Pancreas (tissue), 10 donors: ENCODE data around the gene SH2B3. TPM values are rescaled to one million over a fixed set of nuclear protein-coding genes. Genes with fewer than 3 reads are reported as not detected.
"Not testable (repeated sequence)": the region's sequence is repeated elsewhere in the genome, so short reads cannot be mapped to it uniquely, and the experiment has no call there.

Source experiments
- ATAC-seq, 4 donors: fragments of 200-7000 bp; cut with Tn5 transposase; one replicate each; pipeline versions ENCODE4 v1.8.0 to v1.9.1; 2020; ENCODE audit warnings: mild to moderate bottlenecking in 4 of 4, moderate library complexity in 4 of 4
- DNase-seq, 6 donors: peaks; one replicate each; pipeline ENCODE4 v3.0.0-alpha.2; 2020
- FAIRE-seq: peaks from 2 replicates; lab custom pipeline; 2012; peaks lifted over from hg19 to GRCh38; lab: Jason Lieb, UNC
- H3K27ac ChIP-seq, 4 donors: fragments of 200-600 bp; sonication (generic); 1 replicate in 3 of 4; 2 replicates in 1 of 4; pipeline versions ENCODE4 v1.5.0 to v1.8.0; 2020
- H3K27me3 ChIP-seq, 4 donors: fragments of 200-600 bp; one replicate each; pipeline ENCODE4 v1.8.0; 2021
- H3K36me3 ChIP-seq, 3 donors: fragments of 200-600 bp; sonication (generic) in 1 of 3; one replicate each; pipeline versions ENCODE4 v1.5.0 to v1.8.0; 2020 to 2021
- H3K4me1 ChIP-seq, 3 donors: fragments of 200-600 bp; one replicate each; pipeline ENCODE4 v1.8.0; 2021
- H3K4me3 ChIP-seq, 4 donors: fragments of 200-600 bp; sonication (generic) in 2 of 4; one replicate each; pipeline versions ENCODE4 v1.5.0 to v1.8.0; 2020 to 2021
- H3K9me3 ChIP-seq, 4 donors: fragments of 200-600 bp; one replicate each; pipeline ENCODE4 v1.8.0; 2021
- WGBS, 2 donors: extraction: QIAGEN DNeasy Blood & Tissue Kit; methylation state at CpG; one replicate each; pipeline ENCODE4 v1.1.7; 2013; 5-methylcytosine and 5-hydroxymethylcytosine counted together
- intact Hi-C, 3 donors: fragments of 100-400 bp; cut with DNase I; formaldehyde crosslinking; loops; one replicate each; pipeline versions ENCODE4 v1.11.1 to v1.14.2; 2022
- polyA plus RNA-seq, 2 donors: library from polyadenylated mRNA; stranded (reverse); fragments of 200-250 nt; gene quantifications; one replicate each; pipeline ENCODE4 v1.2.3, GENCODE V29; 2013
- total RNA-seq, 6 donors: library from RNA; stranded (reverse); fragmentation: NEBNext Ultra II Directional in 4 of 6; extraction: Animal tissue kit (Norgen Biotek cat#: 25700) in 4 of 6; gene quantifications; one replicate each; pipeline versions ENCODE4 v1.2.1 to v1.2.4, GENCODE V29; 2021 to 2023
- TF ChIP-seq, protein P1 (sequence below), 4 donors: fragments of 200-600 bp; sonication (generic) in 3 of 4; IDR thresholded peaks; one replicate each; pipeline versions ENCODE4 v1.5.0 to v1.8.0; 2021; ENCODE audit warnings: antibody characterized with exemption in 4 of 4
- donor health status: healthy with polysubstance abuse.
- donor health status: DM: no; HTN: no; CAD: no; lungs with moderate emphysema.
- donor health status: DM: no; HTN: no; CAD: no.
- donor health status: control.
- donor health status: control.
- donor health status: Bipolar disorder and iron deficiency.
- donor health status: DM: yes; HTN: yes; CAD: no.
- donor health status: DM: no; HTN: no; CAD: no.
- donor health status: DM: no; HTN: no; CAD: no.
- donor health status: DM: yes; HTN: yes; CAD: no.

SH2B3 gene
- total and polyA plus RNA-seq, 8 donors, result 2.8 to 15.0 (median 6.5) TPM

DNA sequence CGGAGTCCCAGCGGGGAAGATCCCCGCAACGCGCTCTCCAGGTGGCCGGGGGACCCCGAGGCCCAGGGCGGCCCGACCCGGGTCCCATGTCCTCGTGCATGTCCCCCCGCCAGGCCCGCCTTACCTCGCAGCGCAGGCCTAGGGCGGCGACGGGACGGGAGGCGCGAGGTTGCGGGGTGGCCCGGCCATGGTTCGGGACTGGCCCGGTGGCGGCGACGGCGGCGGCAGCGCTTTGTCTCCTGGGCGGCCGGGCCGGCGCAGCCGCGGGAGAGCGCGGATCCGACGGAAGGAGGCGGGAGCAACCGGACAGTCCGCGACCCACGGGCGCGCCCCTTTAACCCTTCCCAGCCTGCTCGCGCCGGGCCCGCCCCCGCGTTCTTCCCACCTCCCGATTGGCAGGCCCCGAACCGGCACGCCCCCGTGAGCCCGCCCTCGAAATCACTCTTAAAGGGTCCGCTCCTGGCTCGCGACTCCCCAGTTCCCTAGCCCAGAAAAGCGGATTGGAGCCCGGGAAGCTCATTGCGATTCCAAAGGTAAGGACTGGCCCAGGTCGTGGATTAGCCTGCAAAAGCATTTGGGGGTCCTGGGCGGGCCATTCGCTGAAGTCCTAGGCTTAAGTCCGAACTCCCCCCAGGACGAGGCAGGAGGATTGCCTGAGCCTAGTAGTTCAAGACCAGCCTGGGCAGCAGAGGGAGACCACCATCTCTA lies 36.8 kb upstream of the SH2B3 start, which contains the start of gene PHETA1:
TSS of gene PHETA1 (minus strand) at position 308 of the 708 bp plus-strand sequence. CDS start 5,668 bp downstream, outside the sequence.
- TF ChIP-seq, protein P1, sequence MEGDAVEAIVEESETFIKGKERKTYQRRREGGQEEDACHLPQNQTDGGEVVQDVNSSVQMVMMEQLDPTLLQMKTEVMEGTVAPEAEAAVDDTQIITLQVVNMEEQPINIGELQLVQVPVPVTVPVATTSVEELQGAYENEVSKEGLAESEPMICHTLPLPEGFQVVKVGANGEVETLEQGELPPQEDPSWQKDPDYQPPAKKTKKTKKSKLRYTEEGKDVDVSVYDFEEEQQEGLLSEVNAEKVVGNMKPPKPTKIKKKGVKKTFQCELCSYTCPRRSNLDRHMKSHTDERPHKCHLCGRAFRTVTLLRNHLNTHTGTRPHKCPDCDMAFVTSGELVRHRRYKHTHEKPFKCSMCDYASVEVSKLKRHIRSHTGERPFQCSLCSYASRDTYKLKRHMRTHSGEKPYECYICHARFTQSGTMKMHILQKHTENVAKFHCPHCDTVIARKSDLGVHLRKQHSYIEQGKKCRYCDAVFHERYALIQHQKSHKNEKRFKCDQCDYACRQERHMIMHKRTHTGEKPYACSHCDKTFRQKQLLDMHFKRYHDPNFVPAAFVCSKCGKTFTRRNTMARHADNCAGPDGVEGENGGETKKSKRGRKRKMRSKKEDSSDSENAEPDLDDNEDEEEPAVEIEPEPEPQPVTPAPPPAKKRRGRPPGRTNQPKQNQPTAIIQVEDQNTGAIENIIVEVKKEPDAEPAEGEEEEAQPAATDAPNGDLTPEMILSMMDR (IDR thresholded peaks at IDR 0.05), result no peak

DNA sequence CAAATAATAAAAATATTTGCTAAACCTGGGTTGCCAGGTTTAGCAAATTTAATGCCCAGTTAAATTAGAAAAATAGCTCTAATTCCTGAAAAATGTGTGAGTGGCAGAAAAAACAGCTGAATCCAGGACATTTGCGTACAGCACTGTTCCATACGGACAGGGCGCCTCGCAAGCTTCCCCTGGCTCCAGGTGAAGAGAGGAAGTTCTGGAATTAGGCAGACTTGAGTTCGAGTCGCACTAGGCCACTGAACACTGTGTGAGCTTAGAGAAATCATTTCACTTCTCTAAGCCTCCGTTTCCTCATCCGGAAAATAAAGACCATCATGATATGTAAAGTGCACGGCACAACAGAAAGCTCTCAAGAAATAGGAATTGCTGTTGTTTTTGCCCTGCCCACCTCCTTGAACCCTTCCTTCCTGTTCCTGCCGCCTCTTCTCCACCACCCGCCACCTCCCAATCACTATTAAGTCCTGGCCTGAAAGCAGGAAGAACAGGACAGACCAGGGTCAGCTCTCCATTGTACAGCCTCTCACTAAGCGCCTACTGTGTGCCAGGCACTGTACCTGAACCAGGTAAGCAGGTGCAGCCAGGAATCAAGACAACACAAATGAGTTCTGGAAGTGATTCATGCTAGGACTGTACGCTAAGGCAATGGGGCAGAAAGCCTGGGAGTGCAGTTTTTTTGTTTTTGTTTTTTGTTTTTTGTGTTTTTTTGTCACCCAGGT lies 36.1 kb upstream of the SH2B3 start:
- Histone ChIP-seq H3K27ac (no peak overlapping the region), H3K36me3 (no peaks in the 10 kb centered on the region), H3K9me3 (no peaks in the 10 kb centered on the region), H3K4me1 (peaks cover 4 to 20% (median 9%) of the 10 kb centered on the region in 3 donors), H3K27me3 (no peaks in the 10 kb centered on the region), H3K4me3 (peak overlapping the region; percentile 78 to 99 (median 90))
- no peak for DNase-seq
- TF ChIP-seq, protein P1 (IDR thresholded peaks at IDR 0.05), result no peak
- ATAC-seq, result no peak
- intact Hi-C loops, result no loop called here
- WGBS, 2 donors, result 37 to 57% methylated on average over 13 of the region's 13 CpGs
- no peak for FAIRE-seq

More for the DNA sequence above, 36.8 kb upstream of the SH2B3 start, which contains the start of gene PHETA1:
- H3K36me3 ChIP-seq, result no peaks in the 10 kb centered on the region
- peak within 1 kb of the TSS; percentile 78 to 99 (median 90) for H3K4me3 ChIP-seq
- H3K27ac ChIP-seq, result peak within 1 kb of the TSS; percentile 67 to 76 (median 74)
- H3K9me3 ChIP-seq, result no peaks in the 10 kb centered on the region
- 0 to 1% methylated on average over 38 to 72 of the region's 72 CpGs for WGBS, 2 donors
- ATAC-seq (peak; percentile 85 to 94 (median 90)), FAIRE-seq (no peak), DNase-seq (peak; percentile 94 to 97 (median 96))
- H3K27me3 ChIP-seq, result no peaks in the 10 kb centered on the region
- H3K4me1 ChIP-seq, result peaks cover 4 to 24% (median 9%) of the 10 kb centered on the region in 3 donors
- intact Hi-C loops, result no loop called here

DNA sequence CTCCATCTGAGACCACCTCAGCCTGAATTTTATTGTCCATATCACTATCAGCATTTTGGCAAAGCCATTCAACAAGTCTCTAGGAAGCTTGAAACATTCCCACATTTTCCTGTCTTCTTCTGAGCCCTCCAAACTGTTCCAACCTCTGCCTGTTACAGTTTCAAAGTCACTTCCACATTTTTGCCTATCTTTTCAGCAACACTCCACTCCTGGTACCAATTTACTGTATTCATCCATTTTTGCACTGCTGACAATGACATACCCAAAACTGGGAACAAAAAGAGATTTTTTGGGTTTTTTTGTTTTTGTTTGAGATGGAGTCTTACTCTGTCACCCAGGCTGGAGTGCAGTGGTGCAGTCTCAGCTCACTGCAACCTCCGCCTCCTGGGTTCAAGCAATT lies 32.5 kb upstream of the SH2B3 start:
- H3K27ac ChIP-seq, H3K4me1 ChIP-seq, H3K4me3 ChIP-seq, H3K27me3 ChIP-seq, H3K36me3 ChIP-seq, H3K9me3 ChIP-seq, DNase-seq, FAIRE-seq, intact Hi-C loops, ATAC-seq: not testable (repeated sequence)
- 93 to 100% methylated on average over 1 of the region's 1 CpG for WGBS, 2 donors

DNA sequence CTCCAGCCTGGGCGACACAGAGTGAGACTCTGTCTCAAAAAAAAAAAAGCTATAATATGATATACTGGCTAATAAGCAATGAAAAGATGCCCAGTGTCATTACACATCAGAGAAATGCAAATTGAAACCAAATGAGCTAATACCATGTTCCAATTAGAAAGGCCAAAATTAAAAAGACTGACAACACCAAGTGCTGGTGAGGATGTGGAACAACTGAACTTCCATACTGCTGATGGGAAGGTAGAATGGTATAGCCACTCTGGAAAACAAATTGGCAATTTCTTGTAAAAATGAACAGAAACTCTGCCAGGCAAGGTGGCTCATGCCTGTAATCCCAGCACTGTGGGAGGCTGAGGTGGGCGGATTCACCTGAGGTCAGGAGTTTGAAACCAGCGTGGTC lies 28.3 kb upstream of the SH2B3 start:
- intact Hi-C loops, result no loop called here
- Histone ChIP-seq H3K4me1 (no peaks in the 10 kb centered on the region), H3K27ac (no peak overlapping the region), H3K36me3 (no peaks in the 10 kb centered on the region), H3K4me3 (no peak overlapping the region), H3K9me3 (no peaks in the 10 kb centered on the region), H3K27me3 (no peaks in the 10 kb centered on the region)
- TF ChIP-seq, protein P1 (IDR thresholded peaks at IDR 0.05), result no peak
- FAIRE-seq (no peak), DNase-seq (no peak), ATAC-seq (no peak)
- WGBS, 2 donors, result 93 to 97% methylated on average over 3 of the region's 3 CpGs

DNA sequence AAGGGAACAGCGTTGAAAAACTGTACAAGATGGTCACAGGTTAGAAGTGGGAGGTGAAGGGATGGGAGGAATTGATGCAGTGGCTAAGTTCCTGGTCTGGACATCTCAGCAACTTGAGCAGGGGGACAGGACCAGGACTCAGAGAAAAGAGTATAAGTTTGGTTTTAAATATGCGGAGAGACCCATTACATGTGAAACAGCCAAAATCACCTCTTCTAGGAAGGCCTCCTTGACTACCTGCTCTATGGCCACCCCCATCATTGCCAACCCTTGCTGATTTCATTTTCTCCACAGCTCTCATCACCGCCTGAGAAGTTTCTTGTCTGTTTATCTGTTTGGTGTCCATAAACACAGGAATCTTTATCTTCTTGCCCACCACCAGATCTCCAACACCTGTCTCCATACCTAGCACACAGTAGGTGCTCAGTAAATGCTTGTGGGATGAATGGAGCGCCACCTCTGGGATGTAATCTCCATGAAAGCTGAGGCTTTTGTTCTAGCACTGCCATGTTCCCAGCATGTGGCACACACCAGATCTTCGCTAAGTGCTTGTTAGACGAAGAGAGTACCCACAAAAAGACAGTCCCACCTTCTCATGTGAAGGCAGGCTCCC lies 25.7 kb upstream of the SH2B3 start:
- Histone ChIP-seq H3K27ac (no peak overlapping the region), H3K27me3 (no peaks in the 10 kb centered on the region), H3K9me3 (no peaks in the 10 kb centered on the region), H3K4me3 (no peak overlapping the region), H3K36me3 (no peaks in the 10 kb centered on the region), H3K4me1 (no peaks in the 10 kb centered on the region)
- intact Hi-C loops, result no loop called here
- TF ChIP-seq, protein P1 (IDR thresholded peaks at IDR 0.05), result no peak
- DNase-seq (no peak), FAIRE-seq (no peak), ATAC-seq (no peak)
- 94 to 95% methylated on average over 6 of the region's 6 CpGs for WGBS, 2 donors
